Endothelial cell (in vitro differentiated cells): Measurements from ENCODE around the gene NUDT3. TPM values are rescaled to one million over a fixed set of nuclear protein-coding genes. Genes with fewer than 3 reads are reported as not detected.
A peak's percentile ranks its signal among the peaks of the same experiment; 100 is the strongest.

ENCODE experiments used
- DNase-seq: peaks from one replicate; pipeline ENCODE4 v3.0.0; 2021; ENCODE audit warnings: low spot score
- H3K27ac Mint-ChIP-seq: one replicate; pipeline ENCODE4 v1.8.0; 2021; ENCODE audit warnings: mixed read lengths, inconsistent platforms; ENCODE audit not compliant: unreplicated experiment
- H3K27me3 Mint-ChIP-seq: one replicate; pipeline ENCODE4 v1.8.0; 2021; ENCODE audit warnings: mild to moderate bottlenecking, moderate library complexity, mixed read lengths, inconsistent platforms; ENCODE audit not compliant: unreplicated experiment
- H3K36me3 Mint-ChIP-seq: one replicate; pipeline ENCODE4 v1.8.0; 2021; ENCODE audit warnings: mild to moderate bottlenecking, low read depth, mixed read lengths, inconsistent platforms; ENCODE audit not compliant: unreplicated experiment
- H3K4me1 Mint-ChIP-seq: one replicate; pipeline ENCODE4 v1.8.0; 2021; ENCODE audit warnings: mild to moderate bottlenecking, mixed read lengths, inconsistent platforms; ENCODE audit not compliant: unreplicated experiment
- H3K4me3 Mint-ChIP-seq: one replicate; pipeline ENCODE4 v1.8.0; 2021; ENCODE audit warnings: mild to moderate bottlenecking, mixed read lengths, inconsistent platforms; ENCODE audit not compliant: unreplicated experiment
- H3K9me3 Mint-ChIP-seq: one replicate; pipeline ENCODE4 v1.8.0; 2021; ENCODE audit warnings: mixed read lengths, inconsistent platforms; ENCODE audit not compliant: unreplicated experiment
- microRNA-seq: library from miRNA; unstranded; fragments of <30 nt; microRNA quantifications from one replicate; pipeline ENCODE4, GENCODE V29; 2020; ENCODE audit not compliant: unreplicated experiment
- total RNA-seq: library from RNA; stranded (reverse); fragmentation: NEBNext Ultra II Directional; extraction: Animal tissue kit (Norgen Biotek cat#: 25700); gene quantifications from one replicate; pipeline ENCODE4 v1.2.1, GENCODE V29; 2021; ENCODE audit not compliant: unreplicated experiment
- TF ChIP-seq, protein P1 (sequence below): fragments of 200-600 bp; sonication (generic); IDR thresholded peaks from one replicate; pipeline ENCODE4 v1.5.0; 2021; ENCODE audit warnings: antibody characterized with exemption; ENCODE audit not compliant: unreplicated experiment

The NUDT3 gene
- total RNA-seq, 1 donor from 2014 or later, result 52.0 TPM

GRCh38 chr6:34231566-34232336 is 160.7 kb downstream of the NUDT3 start:
- Mint-ChIP-seq H3K4me1 (peaks cover 18% of the 10 kb centered on the region), H3K27ac (no peak overlapping the region), H3K4me3 (peak overlapping the region; percentile 47), H3K36me3 (no peaks in the 10 kb centered on the region), H3K27me3 (peaks cover 13% of the 10 kb centered on the region), H3K9me3 (no peaks in the 10 kb centered on the region)
- DNase-seq, result no peak
- TF ChIP-seq, protein P1, sequence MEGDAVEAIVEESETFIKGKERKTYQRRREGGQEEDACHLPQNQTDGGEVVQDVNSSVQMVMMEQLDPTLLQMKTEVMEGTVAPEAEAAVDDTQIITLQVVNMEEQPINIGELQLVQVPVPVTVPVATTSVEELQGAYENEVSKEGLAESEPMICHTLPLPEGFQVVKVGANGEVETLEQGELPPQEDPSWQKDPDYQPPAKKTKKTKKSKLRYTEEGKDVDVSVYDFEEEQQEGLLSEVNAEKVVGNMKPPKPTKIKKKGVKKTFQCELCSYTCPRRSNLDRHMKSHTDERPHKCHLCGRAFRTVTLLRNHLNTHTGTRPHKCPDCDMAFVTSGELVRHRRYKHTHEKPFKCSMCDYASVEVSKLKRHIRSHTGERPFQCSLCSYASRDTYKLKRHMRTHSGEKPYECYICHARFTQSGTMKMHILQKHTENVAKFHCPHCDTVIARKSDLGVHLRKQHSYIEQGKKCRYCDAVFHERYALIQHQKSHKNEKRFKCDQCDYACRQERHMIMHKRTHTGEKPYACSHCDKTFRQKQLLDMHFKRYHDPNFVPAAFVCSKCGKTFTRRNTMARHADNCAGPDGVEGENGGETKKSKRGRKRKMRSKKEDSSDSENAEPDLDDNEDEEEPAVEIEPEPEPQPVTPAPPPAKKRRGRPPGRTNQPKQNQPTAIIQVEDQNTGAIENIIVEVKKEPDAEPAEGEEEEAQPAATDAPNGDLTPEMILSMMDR, result no peak

DNA sequence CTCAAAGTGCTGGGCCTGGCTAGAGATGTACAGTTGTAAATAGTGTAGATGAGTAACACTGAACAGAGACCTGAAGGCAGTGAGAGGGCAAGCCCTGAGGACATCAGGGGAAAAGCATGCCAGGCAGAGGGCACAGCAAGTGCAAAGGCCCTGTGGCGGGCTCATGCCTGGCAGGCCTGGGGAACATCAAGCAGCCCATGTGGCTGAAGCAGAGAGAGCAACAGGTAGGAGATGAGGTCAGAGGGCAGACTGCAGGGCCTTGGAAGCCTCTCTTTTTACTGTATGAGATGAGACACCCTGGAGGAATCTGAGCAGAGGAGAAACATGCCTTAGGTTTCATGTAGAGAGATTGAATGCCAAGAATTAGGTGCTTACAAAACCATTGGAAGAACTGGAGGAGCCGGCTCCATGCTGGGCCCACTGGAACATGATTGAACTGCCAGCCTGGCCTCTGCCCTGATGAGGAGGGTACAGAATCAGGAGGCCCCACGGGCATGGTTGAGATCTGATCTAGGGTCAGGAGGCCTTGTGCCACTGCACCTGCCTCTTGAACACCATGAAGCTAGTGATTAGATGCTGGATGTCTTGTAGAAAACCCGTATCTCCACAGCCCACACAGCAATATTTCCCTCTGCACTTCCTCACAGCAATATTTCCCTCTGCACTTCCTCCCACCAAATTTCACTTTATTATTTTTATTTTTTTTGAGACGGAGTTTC is 161.7 kb downstream of the NUDT3 start:
- Mint-ChIP-seq H3K27me3 (peaks cover 9% of the 10 kb centered on the region), H3K4me3 (no peak overlapping the region), H3K27ac (no peak overlapping the region), H3K4me1 (peaks cover 19% of the 10 kb centered on the region), H3K36me3 (no peaks in the 10 kb centered on the region), H3K9me3 (no peaks in the 10 kb centered on the region)
- no peak for DNase-seq
- TF ChIP-seq, protein P1, result no peak

DNA sequence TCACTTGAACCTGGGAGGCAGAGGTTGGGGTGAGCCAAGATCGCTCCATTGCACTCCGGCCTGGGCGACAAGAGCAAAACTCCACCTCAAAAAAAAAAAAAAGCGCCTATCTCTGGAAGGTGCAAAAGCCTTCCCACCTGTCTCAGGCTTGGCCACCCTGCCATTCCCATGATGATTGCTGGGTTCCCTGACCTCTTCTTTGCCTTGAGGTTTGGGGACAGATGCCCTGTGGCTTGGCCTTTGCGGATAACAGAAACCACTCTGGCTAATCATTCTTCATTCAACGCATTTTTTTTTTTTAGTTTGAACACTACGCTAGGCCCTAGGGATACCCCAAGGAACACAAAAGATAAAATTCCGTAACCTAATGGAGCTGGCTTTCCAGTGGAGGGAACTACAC is 162.6 kb downstream of the NUDT3 start:
- H3K4me3 Mint-ChIP-seq, result no peak overlapping the region
- no peaks in the 10 kb centered on the region for H3K9me3 Mint-ChIP-seq
- H3K27ac Mint-ChIP-seq, result no peak overlapping the region
- peaks cover 9% of the 10 kb centered on the region for H3K27me3 Mint-ChIP-seq
- TF ChIP-seq, protein P1, result no peak
- no peaks in the 10 kb centered on the region for H3K36me3 Mint-ChIP-seq
- H3K4me1 Mint-ChIP-seq, result peaks cover 19% of the 10 kb centered on the region
- no peak for DNase-seq

Small RNA genes lying within 50 kb of the gene (microRNA-seq; reads per million reads assigned to microRNA genes)
- not detected for gene MIR6835

Other genes with a start within 250 kb of the NUDT3 start
- gene GRM4, start 246.6 kb downstream of the NUDT3 start, total RNA-seq, result 2.6 TPM
- 528 TPM for gene HMGA1, start 155.8 kb downstream of the NUDT3 start, total RNA-seq
- 44.3 TPM for gene SMIM29, start 143.7 kb downstream of the NUDT3 start, total RNA-seq
- 1,322 TPM for gene RPS10, start 33.4 kb upstream of the NUDT3 start, total RNA-seq
- gene PACSIN1, start 73.4 kb upstream of the NUDT3 start, total RNA-seq, result 0.08 TPM
- gene SPDEF, start 163.7 kb upstream of the NUDT3 start, total RNA-seq, result not detected